Heart left ventricle (tissue), 16 donors: Measurements from ENCODE around the gene COL23A1. TPM values are rescaled to one million over a fixed set of nuclear protein-coding genes. Genes with fewer than 3 reads are reported as not detected.

Experiments
- ATAC-seq, 4 donors: fragments of 200-7000 bp; cut with Tn5 transposase; one replicate each; pipeline ENCODE4 v1.9.1; 2020 to 2022; ENCODE audit warnings: moderate library complexity in 4 of 4, mild to moderate bottlenecking in 3 of 4, moderate number of reproducible peaks in 1 of 4
- DNase-seq, 5 donors: peaks; one replicate each; pipeline ENCODE4 v3.0.0-alpha.2; 2020
- H3K27ac ChIP-seq, 12 donors: fragments of 200-600 bp; sonication (generic) in 4 of 12; one replicate each; pipeline versions ENCODE4 v1.5.0 to v1.8.0; 2016 to 2022; ENCODE audit warnings: mild to moderate bottlenecking in 2 of 12
- H3K27me3 ChIP-seq, 9 donors: fragments of 200-600 bp; sonication (generic) in 2 of 9; one replicate each; pipeline versions ENCODE4 v1.5.1 to v1.8.0; 2016 to 2022; ENCODE audit warnings: mild to moderate bottlenecking in 3 of 9
- H3K36me3 ChIP-seq, 9 donors: fragments of 200-600 bp; sonication (generic) in 2 of 9; one replicate each; pipeline versions ENCODE4 v1.5.0 to v1.8.0; 2018 to 2022; ENCODE audit warnings: mild to moderate bottlenecking in 2 of 9
- H3K4me1 ChIP-seq, 12 donors: fragments of 200-600 bp; sonication (generic) in 4 of 12; one replicate each; pipeline versions ENCODE4 v1.5.0 to v1.8.0; 2016 to 2022; ENCODE audit warnings: mild to moderate bottlenecking in 3 of 12
- H3K4me3 ChIP-seq, 12 donors: fragments of 200-600 bp; sonication (generic) in 4 of 12; one replicate each; pipeline versions ENCODE4 v1.5.0 to v1.8.0; 2017 to 2022; ENCODE audit warnings: mild to moderate bottlenecking in 9 of 12, moderate library complexity in 4 of 12
- H3K9me3 ChIP-seq, 12 donors: fragments of 200-600 bp; sonication (generic) in 4 of 12; one replicate each; pipeline versions ENCODE4 v1.5.0 to v1.8.0; 2016 to 2022; ENCODE audit warnings: mild to moderate bottlenecking in 1 of 12
- CTCF ChIP-seq, 12 donors: fragments of 200-600 bp; sonication (generic) in 4 of 12; IDR thresholded peaks; one replicate each; pipeline versions ENCODE4 v1.5.0 to v1.8.0; 2018 to 2022; ENCODE audit warnings: antibody characterized with exemption in 12 of 12, mild to moderate bottlenecking in 5 of 12
- POLR2A ChIP-seq, 2 donors: fragments of 450-650 bp; IDR thresholded peaks; one replicate each; pipeline ENCODE4 v1.6.1; 2017; ENCODE audit warnings: antibody characterized with exemption in 2 of 2, mild to moderate bottlenecking in 2 of 2, moderate library complexity in 2 of 2
- WGBS, 4 donors: extraction: QIAGEN DNeasy Blood & Tissue Kit in 2 of 4; methylation state at CpG; one replicate each; pipeline versions ENCODE4 v1.1.5 to v1.1.7; 2013 to 2018; 5-methylcytosine and 5-hydroxymethylcytosine counted together
- intact Hi-C, 10 donors: fragments of 100-400 bp; cut with DNase I; formaldehyde crosslinking; loops; one replicate each; pipeline versions ENCODE4 v1.11.1 to v1.14.2; 2022
- polyA plus RNA-seq, 2 donors: library from polyadenylated mRNA; stranded (reverse); fragments of 200-250 nt; gene quantifications; one replicate each; pipeline ENCODE4 v1.2.3, GENCODE V29; 2013
- total RNA-seq, 9 donors: library from RNA; depleted of rRNA in 2 of 9; stranded (reverse); fragments of >200 nt in 2 of 9; fragmentation: NEBNext Ultra II Directional in 3 of 9; extraction: Animal tissue kit (Norgen Biotek cat#: 25700) in 3 of 9; gene quantifications; one replicate each; pipeline versions ENCODE4 v1.1.0 to v1.2.4, GENCODE V29; 2016 to 2023
- donor health status: ischemic (EF 13 %, LVEDD 7.1; RV severe dilation, severe dysfunction).
- donor health status: healthy with polysubstance abuse.
- donor health status: DM: no; HTN: yes; CAD: no.
- donor health status: DM: no; HTN: no; CAD: no.
- donor health status: ischemic (EF 25% LVEDD 6.9; RV normal size, moderate dysfunction).
- donor health status: ischemic (EF 25% LVEDD 5.7; RV mildly dilated, moderate dysfunction).
- donor health status: healthy.
- donor health status: DM: yes; HTN: yes; CAD: no.
- donor health status: ischemic (EF 35%, LVEDD 5.7; RV mildly dilated, moderate dysfunction).
- donor health status: nonischemic (EF 11% LVEDD 7.7; RV severe dilation, severe dysfunction).
- donor health status: DM: yes; HTN: yes; CAD: no.
- donor health status: PGD.
- donor health status: ischemic (EF 29% LVEDD 5.4; RV normal size, mild dysfunction).
- donor health status: nonischemic (EF 23%, LVEDD 6.1; RV moderate dilation, normal function).

Gene COL23A1
- total and polyA plus RNA-seq, 11 donors, result 6.0 to 33.0 (median 18.8) TPM

GRCh38 chr5:178213748-178214151, 376.4 kb downstream of the COL23A1 start:
- DNase-seq (peak in 1 of 5 donors; percentile 7), ATAC-seq (no peak)
- Histone ChIP-seq H3K36me3 (peaks cover 7 to 100% (median 91%) of the 10 kb centered on the region in 9 donors), H3K27me3 (no peaks in the 10 kb centered on the region), H3K4me1 (peaks cover 0 to 35% (median 2%) of the 10 kb centered on the region in 12 donors), H3K9me3 (no peaks in the 10 kb centered on the region), H3K4me3 (no peak overlapping the region), H3K27ac (no peak overlapping the region)
- intact Hi-C loops, result no loop called here
- 71 to 80% (median 76%) methylated on average over 8 of the region's 8 CpGs for WGBS, 4 donors
- TF ChIP-seq POLR2A (IDR thresholded peaks at IDR 0.05) (no peak), CTCF (IDR thresholded peaks at IDR 0.05) (no peak)

- Histone ChIP-seq H3K36me3 (peaks cover 7 to 100% (median 92%) of the 10 kb centered on the region in 9 donors), H3K4me3 (no peak overlapping the region), H3K9me3 (no peaks in the 10 kb centered on the region), H3K27me3 (no peaks in the 10 kb centered on the region), H3K4me1 (peaks cover 0 to 40% (median 3%) of the 10 kb centered on the region in 12 donors), H3K27ac (no peak overlapping the region)
- 63 to 79% (median 69%) methylated on average over 4 of the region's 4 CpGs for WGBS, 4 donors
- intact Hi-C loops, result no loop called here
- DNase-seq (peak in 1 of 5 donors; percentile 15), ATAC-seq (peak in 1 of 4 donors; percentile 5)
- TF ChIP-seq POLR2A (IDR thresholded peaks at IDR 0.05) (no peak), CTCF (IDR thresholded peaks at IDR 0.05) (no peak)
Observed at GRCh38 chr5:178213003-178213461, 377.2 kb downstream of the COL23A1 start.

- H3K36me3 ChIP-seq, result peaks cover 7 to 100% (median 98%) of the 10 kb centered on the region in 9 donors
- 84 to 91% (median 87%) methylated on average over 2 to 3 of the region's 3 CpGs for WGBS, 4 donors
- no peak overlapping the region for H3K4me3 ChIP-seq
- TF ChIP-seq CTCF (IDR thresholded peaks at IDR 0.05), result no peak
- no peak for TF ChIP-seq POLR2A (IDR thresholded peaks at IDR 0.05)
- peaks cover 0 to 46% (median 6%) of the 10 kb centered on the region in 12 donors for H3K4me1 ChIP-seq
- no peaks in the 10 kb centered on the region for H3K9me3 ChIP-seq
- no peak for DNase-seq
- no peak for ATAC-seq
- intact Hi-C loops, result no loop called here
- H3K27ac ChIP-seq, result no peak overlapping the region
- no peaks in the 10 kb centered on the region for H3K27me3 ChIP-seq
Observed at GRCh38 chr5:178212241-178213002, 377.8 kb downstream of the COL23A1 start.
